Neural cell (in vitro differentiated cells): ENCODE measurements around the gene LRMDA. TPM values are rescaled to one million over a fixed set of nuclear protein-coding genes. Genes with fewer than 3 reads are reported as not detected.

ENCODE experiments used
- H2AFZ ChIP-seq: fragments of 200-600, 300-800 bp; sonication (generic), shearing (Covaris generic); 2 replicates; pipeline ENCODE4 v1.6.0; 2014; ENCODE audit warnings: low read depth, mild to moderate bottlenecking, antibody characterized with exemption, low read length, moderate library complexity
- H3F3A ChIP-seq: fragments of 200-600 bp; shearing (Covaris generic); 2 replicates; pipeline ENCODE4 v1.6.1; 2016; ENCODE audit warnings: mild to moderate bottlenecking, moderate library complexity, mixed read lengths, antibody characterized with exemption, low read length; ENCODE audit not compliant: insufficient read depth, poor library complexity, severe bottlenecking
- H3K27ac ChIP-seq: fragments of 200-600, 300-800 bp; sonication (generic), shearing (Covaris generic); 2 replicates; pipeline ENCODE4 v1.5.1; 2014; ENCODE audit warnings: mild to moderate bottlenecking, low read length, moderate library complexity
- H3K27me3 ChIP-seq: fragments of 300-800, 200-600 bp; sonication (generic), shearing (Covaris generic); 2 replicates; pipeline ENCODE4 v1.6.0; 2014; ENCODE audit warnings: mild to moderate bottlenecking, low read depth, low read length, moderate library complexity; ENCODE audit not compliant: insufficient read depth
- H3K36me3 ChIP-seq: fragments of 300-800, 200-600 bp; sonication (generic), shearing (Covaris generic); 2 replicates; pipeline ENCODE4 v1.5.1; 2014; ENCODE audit warnings: mild to moderate bottlenecking, antibody characterized with exemption, low read length, moderate library complexity; ENCODE audit not compliant: insufficient read depth
- H3K4me2 ChIP-seq: fragments of 300-800, 200-600 bp; sonication (generic), shearing (Covaris generic); 2 replicates; pipeline ENCODE4 v1.6.0; 2014; ENCODE audit warnings: mild to moderate bottlenecking, low read length
- H3K4me3 ChIP-seq: fragments of 300-800, 200-600 bp; sonication (generic), shearing (Covaris generic); 2 replicates; pipeline ENCODE4 v1.5.1; 2014; ENCODE audit warnings: mild to moderate bottlenecking, low read length, moderate library complexity
- H3K79me2 ChIP-seq: fragments of 200-600 bp; shearing (Covaris generic); replicated peaks from 2 replicates; pipeline ENCODE4 v1.6.0; 2014; ENCODE audit warnings: mild to moderate bottlenecking, low read length, moderate library complexity; ENCODE audit not compliant: insufficient read depth
- H3K9ac ChIP-seq: fragments of 300-800, 200-600 bp; sonication (generic), shearing (Covaris generic); 2 replicates; pipeline ENCODE4 v1.6.1; 2016; ENCODE audit warnings: mild to moderate bottlenecking, low read length, mixed read lengths
- H3K9me2 ChIP-seq: fragments of 200-600 bp; shearing (Covaris generic); 2 replicates; pipeline ENCODE4 v1.6.1; 2016; ENCODE audit warnings: mild to moderate bottlenecking, low read length, mixed read lengths; ENCODE audit not compliant: insufficient read depth
- H3K9me3 ChIP-seq: fragments of 200-600, 300-800 bp; sonication (generic), shearing (Covaris generic); 2 replicates; pipeline ENCODE4 v1.6.1; 2016; ENCODE audit warnings: mild to moderate bottlenecking, mixed run types, low read length, moderate library complexity, mixed read lengths
- H4K20me1 ChIP-seq: fragments of 200-600 bp; shearing (Covaris generic); 2 replicates; pipeline ENCODE4 v1.6.1; 2016; ENCODE audit warnings: mild to moderate bottlenecking, mixed run types; ENCODE audit not compliant: insufficient read depth
- CTCF ChIP-seq: fragments of 450-650 bp; IDR thresholded peaks from 2 replicates; pipeline ENCODE4 v1.5.1; 2014; ENCODE audit warnings: antibody characterized with exemption, mild to moderate bottlenecking, moderate library complexity; ENCODE audit not compliant: poor library complexity, severe bottlenecking
- EP300 ChIP-seq: fragments of 450-650 bp; conservative IDR thresholded peaks from 2 replicates; pipeline ENCODE4 v1.6.1; 2014; ENCODE audit warnings: antibody characterized with exemption, mild to moderate bottlenecking, moderate library complexity; ENCODE audit not compliant: poor library complexity, severe bottlenecking
- MXI1 ChIP-seq: fragments of 450-650 bp; conservative IDR thresholded peaks from 2 replicates; pipeline ENCODE4 v1.6.1; 2014; ENCODE audit warnings: antibody characterized with exemption, mild to moderate bottlenecking; ENCODE audit not compliant: poor library complexity, severe bottlenecking
- POLR2AphosphoS5 ChIP-seq: IDR thresholded peaks from 2 replicates; pipeline ENCODE4 v1.6.1; 2012
- RAD21 ChIP-seq: fragments of 450-650 bp; conservative IDR thresholded peaks from 2 replicates; pipeline ENCODE4 v1.6.1; 2014; ENCODE audit warnings: antibody characterized with exemption, mild to moderate bottlenecking, moderate library complexity
- REST ChIP-seq: IDR thresholded peaks from 2 replicates; pipeline ENCODE4 v1.6.1; 2012; ENCODE audit warnings: borderline replicate concordance
- polyA plus RNA-seq: library from polyadenylated mRNA; depleted of rRNA; stranded (reverse); fragments of >200 nt; gene quantifications from 2 replicates; pipeline ENCODE4 v1.2.3, GENCODE V29; 2014

LRMDA gene
- polyA plus RNA-seq, 1 donor from 2014 or later, result 5.6 TPM

DNA sequence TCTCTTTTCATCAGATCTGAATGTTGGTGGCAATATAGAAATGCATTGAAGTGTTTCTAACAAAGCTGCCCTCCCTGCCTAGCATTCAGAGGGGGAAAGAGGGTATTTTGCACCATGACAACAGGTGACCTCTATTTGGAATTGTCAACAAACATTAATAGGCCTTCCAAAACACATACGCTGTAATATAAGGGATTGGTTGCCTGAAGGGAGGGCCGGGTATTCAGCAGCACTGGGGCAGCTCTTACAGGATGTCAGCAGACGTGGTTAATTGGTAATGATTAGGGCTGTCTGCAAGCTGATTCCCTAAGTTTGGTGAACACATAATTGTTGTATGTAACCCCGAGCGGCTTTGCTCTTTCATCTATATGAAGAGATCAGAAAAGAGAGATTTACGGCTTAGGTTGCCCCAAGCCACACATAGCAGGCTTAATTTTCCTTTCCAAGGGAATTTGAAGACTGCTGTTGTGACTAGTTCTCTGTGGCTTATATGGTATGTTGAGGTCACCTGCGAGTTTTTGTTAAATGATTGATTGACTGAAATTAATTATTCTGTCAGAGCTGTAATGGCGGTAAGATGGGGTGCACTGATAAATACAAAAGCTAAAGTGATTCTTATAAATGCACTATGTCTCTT is 759.3 kb downstream of the LRMDA start:
- no peaks in the 10 kb centered on the region for H4K20me1 ChIP-seq
- H3K36me3 ChIP-seq, result no peaks in the 10 kb centered on the region
- no peaks in the 10 kb centered on the region for H3K9me3 ChIP-seq
- H3F3A ChIP-seq, result no peaks in the 10 kb centered on the region
- peaks cover 30% of the 10 kb centered on the region for H3K27me3 ChIP-seq
- H3K27ac ChIP-seq, result no peak overlapping the region
- no peak overlapping the region for H3K4me2 ChIP-seq
- no peak overlapping the region for H2AFZ ChIP-seq
- no peak for TF ChIP-seq REST
- peak; percentile 33 for TF ChIP-seq EP300
- no peak overlapping the region for H3K9ac ChIP-seq
- no peaks in the 10 kb centered on the region for H3K79me2 ChIP-seq
- no peaks in the 10 kb centered on the region for H3K9me2 ChIP-seq
- peak overlapping the region; percentile 24 for H3K4me3 ChIP-seq

DNA sequence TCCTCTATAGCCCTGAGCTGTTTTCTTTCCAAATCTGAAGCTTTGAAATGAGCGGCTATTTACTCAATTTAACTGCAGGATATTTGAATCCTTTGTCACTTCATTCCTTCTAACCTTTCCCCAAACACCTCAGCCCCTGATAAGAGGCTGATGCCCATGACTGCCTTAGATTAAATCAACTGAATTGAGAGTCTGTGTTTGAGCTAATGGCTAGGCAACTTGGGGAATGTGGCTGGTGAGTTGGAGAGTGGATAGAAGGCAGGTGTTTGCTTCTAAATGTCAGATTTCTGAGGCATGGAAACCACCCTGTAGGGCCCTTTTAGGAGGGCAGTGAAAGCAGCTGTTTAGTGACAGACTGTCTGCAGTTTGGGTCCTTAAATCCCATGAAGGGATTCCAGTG is 759.9 kb downstream of the LRMDA start:
- H3K79me2 ChIP-seq, result no peaks in the 10 kb centered on the region
- H3K36me3 ChIP-seq, result no peaks in the 10 kb centered on the region
- no peak overlapping the region for H3K27ac ChIP-seq
- no peaks in the 10 kb centered on the region for H3F3A ChIP-seq
- no peaks in the 10 kb centered on the region for H3K9me3 ChIP-seq
- peaks cover 30% of the 10 kb centered on the region for H3K27me3 ChIP-seq
- H3K4me3 ChIP-seq, result no peak overlapping the region
- H3K9me2 ChIP-seq, result no peaks in the 10 kb centered on the region
- no peaks in the 10 kb centered on the region for H4K20me1 ChIP-seq
- H2AFZ ChIP-seq, result no peak overlapping the region
- H3K9ac ChIP-seq, result no peak overlapping the region
- no peak for TF ChIP-seq POLR2AphosphoS5
- TF ChIP-seq CTCF, result no peak
- TF ChIP-seq RAD21, result no peak
- no peak for TF ChIP-seq REST
- TF ChIP-seq MXI1, result no peak
- H3K4me2 ChIP-seq, result no peak overlapping the region
